GM19324 (cell line): ENCODE results near the gene LRFN2.

Experiments used
- ATAC-seq: cut with Tn5 transposase; IDR thresholded peaks from one replicate; pipeline ENCODE4 v1.9.1; 2021; ENCODE audit warnings: mild to moderate bottlenecking, moderate library complexity; ENCODE audit not compliant: unreplicated experiment, low FRiP score

LRFN2 gene

DNA sequence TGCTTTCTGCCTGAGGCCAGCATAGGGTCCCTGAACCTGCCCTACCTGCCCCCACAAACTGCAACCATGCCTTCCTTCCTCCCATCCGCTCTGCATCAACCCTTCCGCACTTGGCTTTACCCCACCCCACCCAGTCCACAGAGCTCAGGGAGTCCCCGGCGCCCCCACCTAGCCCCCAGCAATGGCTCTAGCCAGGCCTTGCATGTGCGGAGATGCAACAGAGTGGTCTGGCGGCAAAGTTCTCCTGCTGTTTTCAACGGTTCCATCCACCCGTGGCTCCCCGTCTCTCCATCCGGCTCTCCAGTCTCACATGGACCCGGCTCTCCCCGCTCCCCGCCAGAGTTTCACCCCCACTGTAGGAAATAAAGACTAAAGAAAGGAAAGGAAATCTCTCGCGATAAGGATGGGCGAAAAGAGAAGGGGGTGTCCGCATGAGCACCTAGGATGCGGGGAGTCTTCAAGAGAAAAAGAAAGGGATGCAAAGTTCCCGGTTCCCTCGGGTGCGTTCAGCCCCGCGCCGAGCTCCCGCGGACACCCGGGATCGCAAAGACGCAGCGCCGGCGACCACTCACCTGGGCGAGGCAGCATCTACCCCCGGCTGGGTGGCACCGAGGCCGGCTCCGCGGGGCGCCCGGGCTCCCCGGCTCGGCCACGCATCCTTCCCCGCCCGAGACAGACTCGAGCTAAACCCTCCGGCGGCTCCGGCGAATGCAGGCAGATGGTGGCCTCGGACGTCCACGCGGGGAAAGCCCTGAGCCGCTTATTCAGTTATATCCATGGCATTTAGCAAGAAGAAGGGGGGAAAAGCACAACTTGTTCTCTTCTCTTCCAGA, 579 bp downstream of the LRFN2 start:
- no peak for ATAC-seq

DNA sequence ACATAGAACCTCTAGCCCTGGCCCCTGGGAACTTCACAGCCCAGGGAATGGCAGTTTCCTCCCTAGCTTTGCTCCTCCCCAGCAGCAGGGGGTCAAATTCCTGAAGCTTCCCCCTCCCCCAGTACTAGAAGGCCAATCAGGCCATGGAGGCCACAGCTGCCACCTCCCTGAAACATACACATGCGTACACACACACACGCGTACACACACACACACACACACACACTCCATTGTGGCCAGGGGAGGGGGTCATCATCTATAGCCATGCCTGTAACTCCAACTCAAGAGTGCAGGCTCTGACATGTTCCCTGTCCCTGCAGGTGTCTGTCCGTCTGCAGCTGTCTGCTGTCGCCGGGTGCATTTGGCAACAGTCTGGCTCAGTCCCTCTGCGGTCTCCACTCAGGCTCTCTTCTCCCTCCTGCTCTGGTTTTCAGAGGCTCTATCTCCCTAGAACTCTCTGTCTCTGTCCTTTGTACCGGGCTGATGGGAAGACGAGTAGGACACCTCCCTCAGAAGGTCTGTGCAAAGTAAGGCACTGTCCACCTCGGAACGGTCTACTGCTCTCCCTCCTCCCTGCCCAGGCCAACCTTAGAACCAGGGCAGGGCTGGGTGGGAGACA, 1.4 kb downstream of the LRFN2 start:
- ATAC-seq = no peak

DNA sequence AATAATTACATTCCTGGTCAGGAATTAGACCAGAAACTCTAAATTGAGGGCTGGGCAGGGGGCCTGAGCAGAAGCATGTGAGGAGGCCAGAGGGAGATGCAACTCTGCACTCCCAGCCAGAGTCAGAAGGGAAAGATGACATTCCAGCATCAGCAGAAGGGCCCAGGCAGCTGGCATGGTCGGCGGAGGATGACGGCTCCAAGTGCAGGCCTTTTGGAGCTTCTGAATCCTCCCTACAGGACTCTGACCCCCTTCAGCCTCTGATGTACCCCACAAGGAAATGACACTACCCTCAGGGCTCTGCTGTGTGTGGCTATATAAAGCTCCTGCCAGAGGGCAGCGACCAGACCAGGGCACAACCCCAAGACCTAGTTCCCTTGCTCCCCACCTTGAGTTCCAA, 1.9 kb downstream of the LRFN2 start:
- ATAC-seq = no peak

DNA sequence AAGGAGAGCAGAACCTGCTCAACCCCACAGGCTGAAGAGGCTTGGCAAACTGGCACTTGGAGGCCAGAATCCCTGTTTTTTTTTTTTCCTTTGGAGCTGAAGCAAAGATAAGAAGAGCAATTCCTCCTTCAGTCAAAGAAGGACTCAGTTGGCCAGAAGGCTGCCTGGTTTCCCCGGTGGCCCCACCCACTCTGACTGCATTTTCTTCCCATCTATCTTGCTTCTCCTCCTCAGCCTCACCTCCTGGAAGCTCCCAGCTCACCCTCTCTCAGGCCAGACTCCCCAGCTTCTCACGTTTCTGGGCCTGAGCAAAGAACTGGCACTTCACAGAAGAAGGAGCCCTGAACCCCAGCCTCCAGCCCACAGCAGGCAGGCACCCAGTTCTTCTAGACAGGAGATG, 2.4 kb downstream of the LRFN2 start:
- ATAC-seq = no peak

DNA sequence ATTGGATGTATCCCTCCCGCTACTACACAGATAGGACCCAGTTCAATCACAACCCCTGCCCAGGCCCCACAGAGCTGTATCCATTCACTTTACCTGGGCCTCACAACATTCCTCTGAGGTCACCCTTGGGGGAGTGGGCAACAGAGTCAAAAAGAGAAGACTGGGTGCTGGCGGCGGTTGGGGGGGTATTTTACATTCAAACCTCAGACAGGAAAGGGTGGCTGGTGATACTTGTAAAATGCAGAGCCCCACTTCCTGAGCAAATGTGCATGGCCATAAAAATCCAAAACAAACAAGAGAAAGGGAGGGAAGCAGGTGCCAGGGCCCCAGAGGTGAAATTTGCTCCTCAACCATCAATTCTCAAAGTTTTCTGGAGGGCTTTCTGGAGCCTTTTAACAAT, 3.5 kb downstream of the LRFN2 start:
- no peak for ATAC-seq

DNA sequence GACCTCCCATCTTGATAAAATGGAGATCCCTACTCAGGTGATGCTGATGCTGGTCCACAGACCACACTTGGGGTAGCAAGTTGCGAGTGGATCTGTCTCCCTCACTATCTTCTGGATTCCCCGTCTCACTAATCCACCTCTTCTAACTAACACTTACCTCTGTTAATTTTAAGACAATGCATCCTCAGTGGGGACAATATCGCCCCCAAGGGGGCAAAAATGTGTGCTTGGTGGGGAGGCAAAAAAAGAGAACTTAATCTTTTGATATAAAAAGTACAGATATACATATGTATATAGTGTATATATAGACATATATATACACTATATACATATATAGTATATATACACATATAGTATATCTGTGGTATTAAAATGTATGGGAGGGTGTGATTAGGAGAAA, 4.3 kb downstream of the LRFN2 start:
- no peak for ATAC-seq

DNA sequence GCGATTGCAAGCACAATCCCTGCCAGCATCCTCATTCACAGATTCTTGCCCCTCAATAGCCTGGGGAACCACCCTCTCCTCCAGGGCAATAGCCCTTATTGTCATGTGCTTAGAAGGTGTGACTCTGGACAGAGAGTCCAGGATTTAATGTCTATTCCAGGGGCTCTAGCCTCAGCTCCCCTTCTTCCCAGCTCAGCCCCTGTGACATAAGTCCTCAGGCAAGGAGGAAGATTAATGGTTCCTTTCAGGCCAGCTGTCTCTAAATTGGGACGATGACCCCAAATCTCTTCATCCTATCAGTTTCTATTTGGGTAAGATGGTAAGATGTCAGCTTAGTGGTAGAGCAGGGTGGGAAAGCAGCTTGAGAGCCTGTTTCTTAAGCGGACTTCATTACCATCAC, 8.1 kb downstream of the LRFN2 start:
- ATAC-seq = no peak

DNA sequence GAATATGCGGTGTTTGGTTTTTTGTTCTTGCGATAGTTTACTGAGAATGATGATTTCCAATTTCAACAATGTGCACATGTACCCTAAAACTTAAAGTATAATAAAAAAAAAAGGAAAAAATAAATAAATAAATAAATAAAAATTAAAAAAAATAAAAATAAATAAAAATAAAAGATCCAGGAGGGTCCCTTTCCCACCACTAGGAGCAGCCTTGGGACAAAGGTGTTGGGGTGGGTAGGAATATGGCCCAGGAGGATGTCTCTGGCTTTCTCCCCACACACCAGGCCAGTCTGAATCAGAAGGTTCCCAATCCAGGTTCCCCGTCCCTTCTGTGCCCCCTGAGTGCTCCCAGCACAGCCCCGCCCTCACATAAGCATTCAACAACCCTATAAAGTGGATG, 9.5 kb downstream of the LRFN2 start:
- ATAC-seq = no peak

DNA sequence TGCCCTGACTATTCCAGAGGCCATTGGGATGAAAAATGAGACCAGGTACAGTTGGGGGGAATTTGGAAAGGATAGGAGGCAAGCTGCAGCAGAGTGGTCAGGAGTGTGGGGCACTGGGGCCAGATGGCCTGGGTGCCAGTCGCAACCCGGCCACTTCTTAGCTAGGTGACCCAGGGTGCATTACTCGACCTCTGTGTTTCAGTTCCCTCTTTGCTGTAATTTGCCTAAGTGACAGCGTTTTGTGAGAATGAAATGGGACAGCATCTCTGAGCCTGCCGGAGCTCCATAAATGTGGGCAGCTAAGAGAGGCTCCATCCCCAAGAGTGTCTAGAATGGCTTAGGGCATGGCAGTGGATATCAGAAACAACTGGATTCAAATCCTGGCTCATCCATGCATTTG, 13.9 kb downstream of the LRFN2 start:
- no peak for ATAC-seq

DNA sequence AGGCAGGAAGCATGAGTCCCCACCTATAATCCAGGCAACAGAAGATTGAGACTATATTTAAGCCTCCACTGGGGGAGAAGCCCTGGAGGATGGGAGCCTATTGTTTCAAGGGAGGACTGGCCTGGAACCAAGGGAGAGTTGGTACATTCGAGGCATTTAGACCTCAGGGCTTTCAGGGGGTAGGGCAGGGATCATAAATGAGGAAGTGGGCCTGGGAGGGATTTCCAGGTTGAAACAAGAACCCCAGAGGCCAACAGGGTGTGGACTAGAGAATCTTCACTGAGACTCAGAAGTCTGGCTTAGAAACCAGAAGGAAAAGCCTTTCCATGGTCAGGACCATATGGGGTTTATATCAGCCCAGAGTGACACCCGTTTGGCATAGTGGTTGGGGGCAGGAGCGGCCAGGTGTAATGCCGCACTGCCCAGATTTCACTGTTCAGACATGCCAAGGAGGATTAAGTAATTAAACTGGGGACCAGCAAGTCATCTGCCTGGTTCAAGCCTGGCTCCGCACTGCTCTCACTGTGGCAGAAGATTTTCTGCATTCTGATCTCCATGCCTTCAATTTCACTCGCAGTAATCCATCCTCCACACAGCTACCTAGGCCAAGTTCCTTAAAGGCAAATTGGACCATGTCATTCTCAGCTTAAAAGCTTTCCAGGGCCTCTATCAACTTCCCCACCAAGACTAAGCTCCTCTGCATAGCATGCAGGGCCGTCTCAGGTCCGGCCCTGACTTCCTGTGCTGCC, 17.8 kb downstream of the LRFN2 start:
- no peak for ATAC-seq

DNA sequence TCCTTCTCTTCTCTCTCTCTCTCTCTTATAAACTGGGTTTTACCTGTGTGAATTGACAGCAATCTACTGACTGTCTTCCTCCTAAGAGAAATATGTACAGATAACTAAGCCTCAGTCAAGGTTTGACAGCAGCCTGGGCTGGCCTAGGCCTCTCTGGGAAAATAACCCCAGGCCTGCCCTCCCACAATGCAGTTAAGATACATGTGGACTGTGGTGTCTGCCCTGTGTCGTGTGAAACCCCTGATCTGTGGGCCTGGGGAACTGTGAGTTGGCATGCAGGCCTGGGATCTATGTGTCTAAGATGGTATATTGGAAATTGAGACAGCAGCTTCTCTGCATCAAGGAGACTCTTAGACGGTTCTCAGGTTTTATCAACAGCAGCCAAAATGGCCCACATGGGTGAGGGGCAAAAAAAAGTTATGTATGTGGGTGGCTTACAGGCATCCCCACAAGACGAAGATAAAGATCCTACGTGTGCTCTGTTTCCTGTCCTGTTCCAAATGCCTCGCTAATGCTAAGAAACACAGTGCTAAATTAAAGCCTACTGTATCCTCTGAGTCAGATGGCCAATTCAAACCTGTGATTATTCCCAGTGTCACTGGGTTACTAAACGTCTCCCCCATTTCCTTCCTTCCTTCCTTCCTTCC, 19.0 kb downstream of the LRFN2 start:
- no peak for ATAC-seq

DNA sequence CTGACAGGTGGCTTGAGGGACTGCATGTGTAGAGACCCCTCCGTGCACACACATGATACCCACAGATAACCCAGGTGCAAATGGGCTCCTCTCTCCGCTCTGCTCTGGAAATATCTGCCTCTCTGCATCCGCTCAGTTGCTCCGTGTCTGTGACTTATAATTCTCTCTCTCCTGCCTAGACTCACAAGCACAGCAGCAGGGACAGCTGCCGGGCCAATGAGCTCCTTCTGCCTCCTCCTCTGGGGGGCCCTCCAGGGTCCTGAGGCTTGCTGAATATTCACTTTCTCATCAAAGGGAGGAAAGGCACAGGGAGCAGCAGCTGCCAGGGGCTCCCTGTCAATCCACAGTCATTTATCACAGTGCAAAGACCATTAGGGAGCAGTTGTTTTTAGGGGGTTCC, 24.1 kb downstream of the LRFN2 start:
- ATAC-seq = no peak

DNA sequence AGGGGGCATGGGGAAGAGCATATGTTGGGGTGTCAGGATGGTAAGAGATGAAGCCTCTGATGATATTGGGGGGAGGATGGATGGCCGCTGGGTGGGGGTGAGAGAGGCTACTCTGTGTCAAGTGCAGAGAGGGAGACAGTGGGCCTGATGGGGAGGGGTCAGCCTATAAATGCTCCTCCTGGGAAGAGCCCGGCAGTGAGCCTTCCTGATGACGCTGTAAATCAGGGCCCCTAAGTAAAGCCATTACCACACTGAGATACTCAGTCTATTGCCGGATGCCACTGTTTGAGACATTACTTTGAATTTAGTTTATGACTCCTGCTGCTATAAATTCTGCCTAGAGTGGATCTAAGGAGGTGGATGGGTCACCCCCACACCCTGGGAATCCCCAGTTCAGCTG, 28.1 kb downstream of the LRFN2 start:
- no peak for ATAC-seq

DNA sequence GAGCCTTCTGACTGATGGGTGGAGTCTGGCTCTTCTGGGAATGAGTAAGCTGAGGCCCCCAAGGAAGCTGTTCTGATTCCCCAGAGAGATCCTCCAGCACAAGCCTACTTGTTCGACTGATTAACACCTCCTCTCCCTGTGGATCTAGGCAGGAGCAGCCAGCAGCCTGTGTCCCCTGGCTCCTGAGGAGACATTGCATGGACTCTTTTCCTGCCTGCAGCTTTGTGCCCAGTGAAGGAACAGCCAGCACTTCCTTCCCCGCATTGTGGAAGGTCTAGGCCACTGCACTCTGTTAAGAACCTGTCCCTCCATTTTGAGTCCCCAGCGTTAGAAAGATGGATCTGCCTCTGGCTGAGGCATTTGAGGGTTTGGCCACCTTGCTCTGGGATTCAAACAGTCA, 29.1 kb downstream of the LRFN2 start:
- ATAC-seq = no peak

DNA sequence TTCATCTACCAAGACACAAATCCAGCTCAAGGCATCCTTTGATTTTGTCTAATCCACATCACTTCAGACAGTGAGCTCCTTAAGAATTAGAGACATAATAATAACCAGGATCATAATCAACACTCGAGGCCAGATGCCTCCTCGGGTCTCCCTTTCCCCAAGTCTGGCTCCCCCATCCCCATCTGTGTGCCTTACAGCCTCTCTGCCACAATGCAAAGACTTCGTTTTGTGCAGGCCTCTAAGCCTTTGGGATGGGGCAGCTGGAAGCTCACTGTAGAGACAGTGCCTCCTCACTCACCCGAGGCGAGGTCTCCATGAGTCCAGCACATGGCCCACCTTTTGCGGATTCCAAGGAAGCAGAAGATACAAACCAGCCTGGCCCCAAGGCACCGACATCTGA, 30.3 kb downstream of the LRFN2 start:
- ATAC-seq = no peak

DNA sequence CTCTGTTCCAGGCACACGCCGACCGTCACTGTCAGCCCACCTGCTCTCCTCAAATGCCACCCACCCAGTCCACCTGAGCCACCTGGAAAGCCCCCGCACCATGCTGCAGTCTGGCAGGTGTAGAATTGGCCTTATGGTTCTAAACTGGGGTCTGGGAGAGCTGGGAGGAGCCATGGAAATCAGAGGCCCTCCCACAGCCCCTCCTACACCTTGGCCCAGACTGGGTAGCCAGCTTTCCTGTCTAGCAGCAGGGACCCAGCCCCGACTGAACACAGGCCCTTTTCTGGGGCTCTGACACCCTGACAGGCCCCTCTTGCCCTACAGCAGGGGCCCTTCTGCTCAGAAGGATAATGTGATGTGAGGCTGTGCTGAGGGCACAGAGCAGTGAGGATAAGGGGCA, 31.1 kb downstream of the LRFN2 start:
- ATAC-seq = no peak

DNA sequence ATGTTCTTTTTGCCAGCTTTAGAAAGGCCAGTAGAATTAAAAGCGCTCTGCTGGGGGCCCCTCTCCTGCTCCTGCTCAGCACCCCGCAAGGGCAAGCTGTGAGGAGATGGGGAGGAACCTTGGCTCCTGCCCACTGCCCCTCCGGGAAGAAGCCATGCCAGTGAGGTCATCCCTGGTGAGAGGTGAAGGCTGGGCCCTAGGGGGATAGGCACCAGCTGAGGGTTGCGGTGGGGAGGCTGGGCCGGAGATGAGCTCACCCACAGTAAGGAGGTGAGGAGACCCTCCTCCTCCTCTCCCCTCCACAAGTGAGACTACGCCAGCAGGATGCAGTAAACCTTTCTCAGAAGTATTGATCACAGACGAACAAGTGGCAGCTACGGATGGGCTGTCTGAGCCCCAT, 32.1 kb downstream of the LRFN2 start:
- no peak for ATAC-seq

DNA sequence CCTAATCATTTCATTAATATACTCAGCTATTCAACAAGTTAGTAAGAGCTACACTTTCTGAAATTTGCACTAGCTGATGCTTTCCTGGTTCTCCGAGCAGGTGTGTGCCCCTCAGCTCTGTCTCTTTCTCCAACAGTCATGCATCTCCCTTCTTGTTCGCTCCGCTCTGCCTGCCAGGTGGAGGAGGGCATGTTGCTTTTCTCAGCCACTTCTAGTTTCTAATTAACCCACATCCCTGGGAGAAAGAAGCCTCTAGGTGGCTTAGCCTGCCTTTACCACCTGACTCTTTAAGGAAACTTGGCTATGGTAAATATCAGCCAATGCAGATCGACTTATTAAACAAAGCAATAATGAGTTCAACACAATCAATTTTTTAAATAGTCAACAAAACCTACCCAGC, 34.2 kb downstream of the LRFN2 start:
- no peak for ATAC-seq

DNA sequence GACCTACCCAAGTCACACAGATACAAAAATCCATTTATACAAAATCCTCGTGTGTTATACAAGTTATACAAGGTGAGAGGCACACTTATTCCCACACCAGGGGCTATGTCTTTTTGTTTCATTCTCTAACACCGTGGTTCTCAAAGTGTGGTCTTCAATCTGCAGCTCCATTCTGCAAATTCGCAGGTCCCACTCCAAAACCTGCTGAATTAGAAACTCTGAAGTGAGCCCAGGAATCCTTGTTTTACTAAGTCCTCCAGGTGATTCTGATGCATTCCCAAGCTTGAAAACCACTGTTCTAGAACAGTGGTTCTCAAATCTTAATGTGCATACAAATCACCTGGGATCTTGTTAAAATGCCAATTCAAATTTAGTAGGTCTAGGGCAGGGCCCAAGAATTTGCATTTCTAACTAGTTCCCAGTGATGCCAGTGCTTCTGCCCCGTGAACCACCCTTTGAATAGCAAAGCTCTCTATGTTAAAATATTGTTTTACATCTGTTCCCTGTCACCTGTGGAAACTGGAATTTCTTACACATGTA, 35.1 kb downstream of the LRFN2 start:
- ATAC-seq = no peak

DNA sequence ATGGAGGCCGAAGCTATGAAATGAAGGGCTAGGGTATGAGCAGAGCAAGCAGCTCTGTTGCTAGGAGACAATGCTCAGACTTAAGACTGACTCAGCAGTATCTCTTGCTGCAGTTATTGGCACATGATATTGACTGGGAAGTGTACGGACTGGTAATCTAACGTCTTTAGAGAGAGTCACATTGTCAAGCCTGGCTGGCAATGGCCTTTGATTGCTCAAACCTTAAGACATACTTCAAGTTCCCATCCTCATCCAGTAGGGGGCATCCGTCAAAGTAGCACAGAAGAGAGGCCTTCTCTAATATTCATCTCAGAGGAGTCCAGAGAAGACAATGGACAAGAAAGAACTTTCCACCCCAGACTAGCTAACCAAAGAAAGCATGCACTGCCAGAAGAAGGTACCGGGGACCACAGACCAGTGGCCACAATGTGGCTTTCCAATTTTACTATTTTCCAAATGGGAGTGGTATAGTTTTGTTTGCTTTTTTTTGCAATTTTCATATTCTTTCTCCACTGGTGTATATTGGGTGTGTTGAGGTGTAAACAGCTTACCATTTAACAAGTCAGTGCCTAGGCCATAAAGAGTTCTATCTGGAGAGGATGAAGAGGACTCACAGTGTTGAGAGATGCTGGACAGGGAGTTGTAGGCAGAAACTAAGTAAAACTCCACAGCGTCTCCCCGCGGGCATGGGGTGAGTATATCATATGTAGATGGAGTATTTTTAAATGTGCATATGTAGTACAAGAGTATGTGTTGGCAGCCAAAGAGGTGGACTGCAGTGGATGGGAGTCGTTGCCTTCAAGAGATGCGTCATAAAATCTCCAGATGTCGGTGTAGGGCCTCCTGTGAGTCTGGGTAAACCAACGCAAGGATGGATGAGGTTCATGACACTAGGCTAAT, 36.7 kb downstream of the LRFN2 start:
- no peak for ATAC-seq
